ENCODE data around the gene CAMK2B.

CAMK2B gene

DNA sequence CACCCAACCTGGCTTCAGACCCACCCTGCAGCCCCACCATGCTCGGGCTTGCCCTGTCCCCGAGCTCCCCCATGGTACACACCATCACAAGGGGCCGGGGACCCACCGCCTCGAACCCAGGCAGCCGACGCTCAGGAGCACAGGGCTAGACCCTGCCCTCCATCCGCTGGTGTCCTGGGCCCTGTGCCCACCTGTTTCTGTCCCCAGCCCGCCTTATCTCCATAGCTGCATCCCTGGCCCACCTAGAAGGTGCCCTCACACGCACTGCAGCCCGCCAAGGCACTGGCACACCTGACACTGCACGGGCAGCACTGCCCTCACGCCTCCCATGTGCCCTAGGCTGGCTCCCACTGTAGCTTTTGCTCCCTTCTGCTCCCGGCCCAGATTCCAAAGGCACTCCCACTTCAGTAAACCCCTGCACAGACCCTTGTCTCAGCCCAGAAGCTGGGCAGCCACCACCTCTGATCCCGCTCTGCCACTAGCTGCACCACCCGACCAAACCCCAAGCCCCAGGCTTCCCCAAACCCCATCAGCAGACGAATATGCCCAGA lies 107.5 kb downstream of the CAMK2B start:
- peaks cover 7% of the 10 kb centered on the region for H3K27me3 Mint-ChIP-seq (ENCODE audit: low read depth)
- H3K4me1 Mint-ChIP-seq: peaks cover 28% of the 10 kb centered on the region
- peaks cover 3% of the 10 kb centered on the region for H3K36me3 Mint-ChIP-seq (ENCODE audit: low read depth)
- peak overlapping the region; percentile 57 to 81 (median 71) for H3K27ac Mint-ChIP-seq
- TF ChIP-seq, protein P1, sequence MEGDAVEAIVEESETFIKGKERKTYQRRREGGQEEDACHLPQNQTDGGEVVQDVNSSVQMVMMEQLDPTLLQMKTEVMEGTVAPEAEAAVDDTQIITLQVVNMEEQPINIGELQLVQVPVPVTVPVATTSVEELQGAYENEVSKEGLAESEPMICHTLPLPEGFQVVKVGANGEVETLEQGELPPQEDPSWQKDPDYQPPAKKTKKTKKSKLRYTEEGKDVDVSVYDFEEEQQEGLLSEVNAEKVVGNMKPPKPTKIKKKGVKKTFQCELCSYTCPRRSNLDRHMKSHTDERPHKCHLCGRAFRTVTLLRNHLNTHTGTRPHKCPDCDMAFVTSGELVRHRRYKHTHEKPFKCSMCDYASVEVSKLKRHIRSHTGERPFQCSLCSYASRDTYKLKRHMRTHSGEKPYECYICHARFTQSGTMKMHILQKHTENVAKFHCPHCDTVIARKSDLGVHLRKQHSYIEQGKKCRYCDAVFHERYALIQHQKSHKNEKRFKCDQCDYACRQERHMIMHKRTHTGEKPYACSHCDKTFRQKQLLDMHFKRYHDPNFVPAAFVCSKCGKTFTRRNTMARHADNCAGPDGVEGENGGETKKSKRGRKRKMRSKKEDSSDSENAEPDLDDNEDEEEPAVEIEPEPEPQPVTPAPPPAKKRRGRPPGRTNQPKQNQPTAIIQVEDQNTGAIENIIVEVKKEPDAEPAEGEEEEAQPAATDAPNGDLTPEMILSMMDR (IDR thresholded peaks at IDR 0.05; ENCODE audit: unreplicated experiment in 3 of 3): no peak
- H3K4me3 Mint-ChIP-seq: peak overlapping the region in 2 of 3 experiments; percentile 20 to 41
- H3K9me3 Mint-ChIP-seq: no peaks in the 10 kb centered on the region

GRCh38 chr7:44217223-44217714 lies 108.1 kb downstream of the CAMK2B start:
- peak overlapping the region; percentile 34 to 69 (median 64) for H3K27ac Mint-ChIP-seq

GRCh38 chr7:44216521-44217222 lies 108.7 kb downstream of the CAMK2B start:
- Mint-ChIP-seq H3K27me3 (ENCODE audit: low read depth) (peaks cover 4% of the 10 kb centered on the region), H3K4me1 (peaks cover 33% of the 10 kb centered on the region), H3K36me3 (ENCODE audit: low read depth) (peaks cover 11% of the 10 kb centered on the region), H3K4me3 (no peak overlapping the region), H3K27ac (peak overlapping the region; percentile 34 to 69 (median 64)), H3K9me3 (no peaks in the 10 kb centered on the region)
- TF ChIP-seq, protein P1 (IDR thresholded peaks at IDR 0.05; ENCODE audit: unreplicated experiment in 3 of 3): no peak

More at GRCh38 chr7:44217223-44217714, 108.1 kb downstream of the CAMK2B start:
- H3K9me3 Mint-ChIP-seq: no peaks in the 10 kb centered on the region
- peaks cover 33% of the 10 kb centered on the region for H3K4me1 Mint-ChIP-seq
- H3K4me3 Mint-ChIP-seq: no peak overlapping the region
- H3K36me3 Mint-ChIP-seq (ENCODE audit: low read depth): peaks cover 6% of the 10 kb centered on the region
- peaks cover 7% of the 10 kb centered on the region for H3K27me3 Mint-ChIP-seq (ENCODE audit: low read depth)
- TF ChIP-seq, protein P1 (IDR thresholded peaks at IDR 0.05; ENCODE audit: unreplicated experiment in 3 of 3): no peak

DNA sequence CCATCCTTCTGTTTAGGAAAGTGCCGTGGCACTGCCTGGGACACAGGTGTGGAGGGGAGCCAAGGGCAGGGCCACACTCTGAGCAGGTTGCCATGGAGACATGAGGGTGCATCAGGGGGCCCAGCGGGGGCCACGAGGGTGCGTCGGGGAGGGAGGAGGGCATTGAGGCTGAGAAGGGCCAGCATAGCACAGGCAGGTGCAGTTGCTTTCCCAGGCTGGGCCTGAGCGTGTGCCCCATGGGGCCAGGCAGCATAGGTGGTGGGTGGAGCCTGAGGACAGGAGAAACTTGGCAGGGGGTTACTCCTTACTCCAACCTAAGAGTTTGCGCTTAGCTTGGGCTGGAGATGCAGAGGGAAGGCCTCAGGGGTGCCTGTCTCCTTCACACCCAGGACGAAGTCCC lies 109.4 kb downstream of the CAMK2B start:
- H3K9me3 Mint-ChIP-seq: no peaks in the 10 kb centered on the region
- H3K27ac Mint-ChIP-seq: peak overlapping the region in 1 of 3 experiments; percentile 33
- TF ChIP-seq, protein P1 (IDR thresholded peaks at IDR 0.05; ENCODE audit: unreplicated experiment in 3 of 3): no peak
- H3K4me1 Mint-ChIP-seq: peaks cover 36% of the 10 kb centered on the region
- peaks cover 4% of the 10 kb centered on the region for H3K27me3 Mint-ChIP-seq (ENCODE audit: low read depth)
- H3K4me3 Mint-ChIP-seq: no peak overlapping the region
- peaks cover 16% of the 10 kb centered on the region for H3K36me3 Mint-ChIP-seq (ENCODE audit: low read depth)

- Mint-ChIP-seq H3K27me3 (ENCODE audit: low read depth) (peaks cover 4% of the 10 kb centered on the region), H3K4me1 (peaks cover 36% of the 10 kb centered on the region)
These were observed 109.9 kb downstream of the CAMK2B start for GRCh38 chr7:44215531-44215930.

More at GRCh38 chr7:44215531-44215930, 109.9 kb downstream of the CAMK2B start:
- TF ChIP-seq, protein P1 (IDR thresholded peaks at IDR 0.05; ENCODE audit: unreplicated experiment in 3 of 3): no peak
- Mint-ChIP-seq H3K27ac (peak overlapping the region in 1 of 3 experiments; percentile 33), H3K9me3 (no peaks in the 10 kb centered on the region), H3K4me3 (no peak overlapping the region), H3K36me3 (ENCODE audit: low read depth) (peaks cover 19% of the 10 kb centered on the region)
